Stimulated activated CD8-positive, alpha-beta memory T cell treated with anti-CD3 and anti-CD28 coated beads, Interleukin-2, amount 100 ng/mL, for 48 hours (primary cell): ENCODE measurements around the gene CEP41.

Experiments
- DNase-seq, 2 donors: peaks; one replicate each; pipeline ENCODE4 v3.0.0-alpha.2; 2020; ENCODE audit warnings: low read depth in 2 of 2

The CEP41 gene

DNA sequence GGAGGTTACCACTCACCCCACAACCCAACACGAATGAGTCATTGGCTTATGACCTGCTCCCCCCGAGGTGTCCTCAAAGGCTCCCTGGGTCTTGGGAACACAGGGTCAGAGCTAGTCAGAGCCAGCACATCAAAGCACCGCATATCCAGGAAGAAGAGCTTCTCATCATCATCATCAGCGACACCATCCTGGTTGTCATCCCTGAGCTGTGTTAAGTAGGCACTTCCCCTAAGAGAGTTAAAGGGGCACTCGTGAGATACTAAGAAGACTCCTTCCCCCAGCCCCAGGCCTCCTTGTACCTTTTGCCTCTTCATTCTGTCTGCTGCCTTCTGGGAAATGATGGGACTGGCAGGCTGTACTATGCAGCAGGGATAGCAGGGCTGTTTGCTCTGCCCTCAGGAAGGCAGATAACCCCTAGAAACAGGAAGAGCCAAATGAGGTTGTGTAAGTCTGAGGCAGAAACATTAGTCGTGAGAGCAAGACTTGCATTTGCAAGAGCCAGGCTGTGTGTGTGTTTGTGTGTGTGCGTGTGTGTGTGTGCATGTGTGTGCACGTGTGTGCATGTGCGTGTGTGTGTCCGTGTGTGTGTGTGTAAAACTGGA, 71.6 kb downstream of the CEP41 start:
- no peak for DNase-seq

DNA sequence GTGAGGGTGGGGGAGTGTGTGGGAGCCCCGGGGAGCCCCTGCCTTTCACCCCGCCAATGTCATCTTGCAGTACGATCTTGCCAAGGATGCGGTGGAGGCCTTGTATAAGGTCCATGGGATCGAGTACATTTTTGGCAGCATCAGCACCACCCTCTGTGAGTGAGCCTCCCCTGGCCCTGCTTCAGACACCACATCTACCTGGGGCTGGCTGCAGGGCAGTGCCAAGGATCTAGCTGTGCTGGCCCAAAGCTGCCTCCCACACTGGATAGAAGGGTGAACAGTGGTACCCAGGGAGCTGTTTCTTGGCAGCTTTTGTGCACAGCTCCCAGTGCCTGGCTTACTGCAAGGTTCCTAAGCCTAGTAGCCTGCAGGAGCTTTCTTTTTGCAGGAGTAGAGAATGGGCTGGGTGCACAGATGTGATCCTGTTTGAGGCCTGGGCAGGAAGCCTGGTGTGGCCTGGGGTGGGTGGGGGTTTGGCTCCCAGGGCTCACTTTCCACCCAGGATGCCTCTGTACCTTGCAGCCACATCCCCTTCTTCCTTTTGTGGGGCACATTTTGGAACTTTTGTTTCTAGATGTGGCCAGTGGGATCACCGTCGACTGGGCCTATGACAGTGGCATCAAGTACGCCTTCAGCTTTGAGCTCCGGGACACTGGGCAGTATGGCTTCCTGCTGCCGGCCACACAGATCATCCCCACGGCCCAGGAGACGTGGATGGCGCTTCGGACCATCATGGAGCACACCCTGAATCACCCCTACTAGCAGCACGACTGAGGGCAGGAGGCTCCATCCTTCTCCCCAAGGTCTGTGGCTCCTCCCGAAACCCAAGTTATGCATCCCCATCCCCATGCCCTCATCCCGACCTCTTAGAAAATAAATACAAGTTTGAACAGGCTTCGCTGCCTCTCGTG, 72.7 kb downstream of the CEP41 start:
- DNase-seq, result no peak

DNA sequence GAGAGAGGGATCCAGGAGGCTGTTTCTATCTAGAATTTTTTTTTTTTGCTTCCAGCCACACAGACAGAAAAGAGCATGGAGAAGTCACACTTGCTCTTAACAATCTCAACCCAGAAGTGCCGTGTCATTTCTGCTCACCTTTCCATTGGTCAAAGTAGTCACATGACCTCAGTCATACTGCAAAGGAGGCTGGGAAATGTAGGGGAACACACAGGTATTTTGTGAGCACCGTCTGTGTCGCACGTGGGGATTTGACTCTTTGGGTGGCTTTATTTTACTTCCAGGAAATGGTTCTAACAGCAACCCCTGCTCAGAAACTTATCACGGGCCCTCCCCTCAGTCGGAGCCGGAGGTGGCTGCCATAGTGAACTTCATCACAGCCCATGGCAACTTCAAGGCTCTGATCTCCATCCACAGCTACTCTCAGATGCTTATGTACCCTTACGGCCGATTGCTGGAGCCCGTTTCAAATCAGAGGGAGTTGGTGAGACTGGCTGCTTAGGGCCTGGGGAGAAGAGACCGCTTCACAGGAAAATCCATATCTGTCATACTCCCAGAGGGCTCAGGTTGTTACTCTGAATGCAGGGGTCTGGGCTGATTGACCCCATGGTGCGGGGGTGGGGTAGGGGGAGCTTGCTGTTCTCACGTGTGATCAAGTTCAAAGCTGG, 73.6 kb downstream of the CEP41 start:
- no peak for DNase-seq

DNA sequence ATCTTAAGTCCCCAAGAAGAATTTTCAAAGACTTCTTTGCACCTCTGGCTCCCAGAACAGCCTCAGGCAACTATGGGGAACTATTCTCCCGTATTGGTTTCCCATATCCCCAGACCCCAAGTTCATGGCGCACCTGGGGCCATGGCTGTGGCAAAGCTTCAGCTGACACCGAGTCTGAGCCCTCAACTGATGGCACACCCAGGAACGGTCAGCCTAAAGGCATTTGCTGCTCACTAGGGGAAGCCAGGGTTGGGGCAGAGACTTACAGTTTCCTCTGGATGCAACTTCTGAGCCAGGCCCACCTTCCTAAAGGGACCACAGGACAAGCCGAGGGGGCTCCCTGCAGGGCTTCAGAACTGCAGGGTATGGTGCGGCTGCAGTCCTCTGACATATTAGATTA, 74.3 kb downstream of the CEP41 start:
- DNase-seq, result no peak

DNA sequence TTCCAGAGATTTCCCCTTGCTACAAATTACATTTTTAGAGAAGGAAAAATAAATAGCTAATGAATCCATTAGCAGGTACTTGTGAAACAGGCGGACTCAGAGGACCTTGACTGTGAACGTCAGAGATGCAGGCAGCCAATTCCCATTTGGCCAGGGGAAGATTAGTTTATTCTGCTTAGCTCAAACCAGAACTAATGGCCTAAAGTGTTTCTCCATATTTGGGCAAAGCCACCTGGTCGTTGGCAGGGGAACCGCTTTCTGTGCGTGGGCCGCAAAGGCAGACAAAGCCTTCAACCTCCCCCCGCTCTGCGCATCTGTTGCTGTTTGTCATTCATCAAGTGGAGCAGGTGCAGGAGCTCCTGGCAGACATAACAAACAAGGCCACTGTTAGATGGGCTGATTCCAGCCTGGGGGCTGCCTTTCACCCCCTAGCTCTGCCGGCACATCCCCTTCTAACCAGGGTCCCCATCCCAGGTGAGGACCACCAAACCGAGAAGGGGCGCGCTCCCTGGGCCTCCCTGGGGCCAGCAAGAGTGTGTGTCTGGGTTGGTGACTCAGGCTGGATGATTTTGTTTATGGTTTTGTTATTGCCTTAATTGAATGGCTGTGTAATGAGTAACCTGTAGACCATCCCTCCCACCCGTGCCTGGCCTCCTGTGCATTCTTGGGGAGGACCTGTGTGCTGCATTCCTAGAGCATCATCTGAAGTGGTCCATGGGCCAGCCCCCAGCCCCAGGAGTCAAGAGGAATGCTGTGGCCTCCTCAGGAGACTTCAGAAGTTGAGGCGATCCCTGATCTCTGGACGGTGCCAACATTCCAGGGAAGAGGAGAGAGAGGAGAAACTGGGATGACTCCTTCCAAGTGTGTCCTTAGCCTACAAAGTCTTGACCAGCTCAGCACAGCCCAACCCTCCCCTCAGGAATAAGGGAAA, 75.0 kb downstream of the CEP41 start:
- peak in 1 of 2 donors; percentile 29 for DNase-seq

DNA sequence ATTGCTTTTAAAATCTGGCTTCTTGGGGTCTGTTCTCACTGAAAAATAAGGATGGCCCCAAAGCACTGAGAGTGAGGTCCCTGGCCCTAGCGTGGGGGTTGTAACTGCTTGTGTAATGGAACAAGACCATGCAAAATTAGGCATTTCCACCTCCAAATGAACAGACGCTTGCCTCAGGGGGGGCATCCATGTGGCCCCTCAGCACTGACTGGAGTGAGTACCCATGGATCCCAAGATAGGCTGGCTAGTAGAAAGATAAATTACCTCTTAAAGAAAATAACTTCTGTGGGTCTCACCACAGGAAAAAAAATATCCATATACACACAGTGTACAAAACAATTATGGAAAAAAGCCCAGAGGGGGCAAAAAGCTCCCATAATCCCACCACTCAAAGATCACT, 75.7 kb downstream of the CEP41 start:
- DNase-seq, result no peak

DNA sequence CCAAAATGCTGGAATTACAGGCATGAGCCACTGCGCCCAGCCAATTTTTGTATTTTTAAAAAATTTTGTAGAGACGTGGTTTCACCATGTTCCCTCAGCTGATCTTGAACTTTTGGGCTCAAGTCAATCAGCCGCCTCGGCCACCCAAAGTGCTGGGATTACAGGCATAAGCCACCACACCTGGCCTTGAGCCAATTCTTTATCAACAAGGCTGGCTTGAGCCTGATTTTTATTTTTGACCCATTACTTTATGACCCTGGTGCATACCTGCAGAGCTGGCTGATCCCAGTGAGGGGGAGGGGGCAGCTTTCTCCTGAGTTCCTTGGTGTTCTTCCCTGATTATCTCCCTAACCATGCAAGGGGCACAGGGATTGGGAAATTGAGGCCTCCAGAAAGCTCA, 76.4 kb downstream of the CEP41 start:
- no peak for DNase-seq

DNA sequence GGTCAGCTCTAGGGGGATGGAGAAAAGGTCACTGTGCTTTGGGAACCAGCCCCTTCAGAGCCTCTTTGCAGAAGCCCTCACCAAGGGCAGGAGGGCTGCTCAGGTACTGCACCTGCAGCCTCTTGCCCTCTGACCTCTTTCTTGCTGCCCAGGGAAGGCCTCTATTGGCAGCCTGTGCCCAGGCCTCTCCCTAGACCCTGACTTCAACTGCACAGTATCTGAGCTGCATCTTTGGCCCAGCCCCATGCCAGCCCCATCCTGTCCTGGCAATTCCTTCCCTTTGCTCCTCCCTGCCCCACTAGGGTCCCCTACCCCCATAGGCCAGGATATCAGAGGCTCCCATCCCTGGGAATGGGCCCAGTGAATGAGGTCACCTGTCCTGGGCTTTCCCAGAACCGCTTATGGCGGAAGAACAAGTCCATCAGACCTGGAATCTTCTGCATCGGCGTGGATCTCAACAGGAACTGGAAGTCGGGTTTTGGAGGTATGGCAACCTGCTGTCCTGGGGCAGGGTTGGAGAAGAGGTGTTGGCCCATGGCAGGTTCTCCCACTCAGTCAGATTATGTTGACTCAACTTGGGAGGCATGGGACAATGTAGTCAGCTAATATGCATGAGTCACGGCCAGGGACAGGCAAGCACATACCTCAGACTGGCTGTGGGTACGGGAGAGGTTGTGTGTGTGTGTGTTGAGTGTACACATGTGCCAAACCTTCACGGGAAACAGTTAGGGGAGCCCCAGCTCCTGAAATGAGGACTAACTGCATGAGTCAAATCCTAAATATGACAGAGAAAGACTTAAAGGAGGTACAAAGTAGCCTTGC, 77.6 kb downstream of the CEP41 start:
- peak; percentile 34 to 54 for DNase-seq

DNA sequence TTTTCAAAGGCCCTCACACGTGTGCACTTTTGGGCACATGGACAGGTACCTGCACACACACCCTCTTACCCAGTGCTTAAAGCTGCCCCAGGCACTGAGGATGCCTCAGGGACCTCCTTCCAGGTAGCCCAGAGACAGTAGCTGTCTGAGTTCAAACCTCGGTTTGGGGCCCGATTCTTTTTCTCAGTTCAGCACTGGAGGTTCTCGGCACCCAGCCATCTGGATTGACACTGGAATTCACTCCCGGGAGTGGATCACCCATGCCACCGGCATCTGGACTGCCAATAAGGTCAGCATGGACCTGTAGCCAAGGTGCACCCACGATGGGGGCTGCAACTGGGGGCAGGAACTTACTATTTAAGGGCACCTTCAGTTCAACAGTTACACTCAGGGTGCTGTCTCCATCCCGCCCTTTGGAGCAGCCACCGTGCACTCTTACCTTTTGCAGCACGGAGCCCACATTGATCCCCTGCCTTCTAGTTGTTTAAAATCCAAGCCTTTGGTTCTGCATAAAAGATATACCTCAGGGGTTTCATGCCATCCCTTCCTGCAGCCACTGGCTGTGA, 78.5 kb downstream of the CEP41 start:
- DNase-seq, result no peak

DNA sequence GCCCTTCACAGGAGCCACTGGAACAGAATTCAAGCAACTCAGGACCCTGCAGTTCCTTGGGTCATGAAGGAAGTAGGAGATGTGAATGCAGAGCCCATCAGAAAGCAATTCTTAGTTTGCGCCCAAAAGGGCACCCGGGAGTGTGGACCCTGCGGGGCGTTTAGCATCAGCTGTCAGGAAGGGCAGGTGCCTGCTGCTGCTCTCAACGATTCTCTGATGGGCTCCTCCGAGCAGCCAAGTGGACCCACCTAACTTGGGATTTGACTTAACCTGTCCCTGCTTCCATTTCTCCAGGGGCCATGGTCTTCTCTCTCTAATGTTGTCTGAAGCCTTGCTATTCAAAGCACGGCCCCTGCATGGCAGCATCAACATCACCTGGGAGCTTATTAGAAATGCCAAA, 79.1 kb downstream of the CEP41 start:
- DNase-seq, result no peak

DNA sequence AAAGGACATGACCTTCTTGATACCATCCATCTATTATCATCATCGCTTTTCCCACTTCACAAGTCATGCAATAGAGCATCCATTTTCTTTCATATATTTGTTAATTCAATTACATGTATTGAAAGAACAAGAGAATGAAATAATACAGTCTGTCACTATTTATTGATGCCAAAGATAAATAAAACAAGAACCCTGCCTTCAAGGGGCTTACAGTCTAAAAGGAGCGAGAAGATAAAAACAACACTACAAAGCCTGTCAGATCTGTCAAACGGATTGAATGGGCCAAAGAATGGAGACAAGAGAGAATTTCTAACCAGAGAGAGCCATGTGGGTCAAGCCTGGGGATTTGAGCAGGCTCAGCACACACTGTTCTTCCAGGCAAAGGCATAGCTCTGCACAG, 80.3 kb downstream of the CEP41 start:
- no peak for DNase-seq

DNA sequence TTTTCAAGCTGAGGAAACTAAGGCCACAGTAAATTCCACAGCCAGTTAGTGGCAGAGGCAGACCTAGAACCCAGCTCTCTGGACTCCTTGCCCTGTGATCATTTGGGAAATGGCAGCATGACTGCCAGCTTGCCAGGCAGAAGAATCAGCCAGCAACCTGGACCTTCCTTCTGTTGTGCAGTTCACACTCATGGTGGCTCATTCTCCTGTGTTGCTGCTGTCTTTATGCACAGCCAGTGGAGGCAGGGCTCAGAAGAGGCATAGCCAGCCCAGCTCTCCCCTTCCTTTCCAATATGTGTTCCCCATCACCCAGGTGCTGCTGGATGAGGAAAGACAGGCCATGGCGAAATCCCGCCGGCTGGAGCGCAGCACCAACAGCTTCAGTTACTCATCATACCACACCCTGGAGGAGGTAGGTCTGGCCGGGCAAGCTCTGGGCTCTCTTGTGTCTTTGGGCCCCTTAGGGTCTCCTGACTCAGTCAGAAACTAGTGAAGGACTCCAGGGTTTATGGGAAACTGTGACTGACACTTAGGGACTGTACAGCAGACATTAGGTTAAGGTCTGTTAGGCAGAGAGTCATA, 81.4 kb downstream of the CEP41 start:
- DNase-seq, result no peak

DNA sequence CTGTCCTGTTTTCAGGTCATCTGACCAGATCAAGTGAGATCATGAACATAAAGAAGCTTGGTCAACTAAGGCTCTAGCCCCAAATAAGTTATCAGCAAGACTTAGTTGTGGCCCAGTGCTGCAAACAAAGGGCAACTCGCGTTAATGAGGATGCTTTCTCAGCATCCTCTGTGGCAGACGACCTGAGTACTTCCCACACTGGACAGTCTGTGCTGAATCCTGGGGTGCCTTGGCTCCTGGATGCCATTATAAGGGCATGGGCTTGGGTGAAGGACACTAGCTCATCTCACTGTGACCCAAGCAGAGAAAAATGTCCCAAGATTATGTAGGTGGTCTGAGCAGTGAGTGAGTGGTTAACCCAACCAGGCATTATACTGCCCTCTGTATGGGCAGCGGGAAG, 82.3 kb downstream of the CEP41 start:
- DNase-seq, result no peak

DNA sequence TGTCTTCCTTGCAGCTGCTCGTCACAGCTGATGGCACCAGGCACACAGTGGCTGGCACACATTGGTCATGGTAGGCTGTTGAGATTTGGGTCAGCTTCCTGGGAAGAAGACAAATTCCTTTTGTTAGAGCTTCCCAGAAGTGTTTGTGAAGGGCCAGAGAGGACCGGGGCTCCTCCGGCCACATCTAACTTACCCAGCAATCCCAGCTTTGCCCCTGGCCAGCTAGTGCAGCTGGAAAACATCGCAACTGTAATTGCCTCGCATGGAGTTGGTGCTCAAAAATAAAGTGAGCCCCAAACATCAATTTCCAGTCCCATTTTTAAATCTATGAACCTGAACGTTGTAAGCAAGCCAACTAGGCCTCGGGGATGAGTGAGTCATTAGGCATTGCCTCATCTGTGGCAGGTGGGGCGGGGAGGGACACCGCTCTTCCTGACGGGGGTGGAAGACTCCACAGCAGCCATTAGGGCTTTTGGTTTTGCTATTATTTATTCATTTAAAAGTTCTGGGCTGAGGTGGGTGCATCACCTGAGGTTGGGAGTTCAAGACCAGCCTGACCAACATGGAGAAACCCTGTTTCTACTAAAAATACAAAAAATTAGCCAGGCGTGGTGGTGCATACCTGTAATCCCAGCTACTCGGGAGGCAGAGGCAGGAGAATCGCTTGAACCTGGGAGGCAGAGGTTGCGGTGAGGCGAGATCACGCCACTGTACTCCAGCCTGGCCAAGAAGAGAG, 83.8 kb downstream of the CEP41 start:
- no peak for DNase-seq

DNA sequence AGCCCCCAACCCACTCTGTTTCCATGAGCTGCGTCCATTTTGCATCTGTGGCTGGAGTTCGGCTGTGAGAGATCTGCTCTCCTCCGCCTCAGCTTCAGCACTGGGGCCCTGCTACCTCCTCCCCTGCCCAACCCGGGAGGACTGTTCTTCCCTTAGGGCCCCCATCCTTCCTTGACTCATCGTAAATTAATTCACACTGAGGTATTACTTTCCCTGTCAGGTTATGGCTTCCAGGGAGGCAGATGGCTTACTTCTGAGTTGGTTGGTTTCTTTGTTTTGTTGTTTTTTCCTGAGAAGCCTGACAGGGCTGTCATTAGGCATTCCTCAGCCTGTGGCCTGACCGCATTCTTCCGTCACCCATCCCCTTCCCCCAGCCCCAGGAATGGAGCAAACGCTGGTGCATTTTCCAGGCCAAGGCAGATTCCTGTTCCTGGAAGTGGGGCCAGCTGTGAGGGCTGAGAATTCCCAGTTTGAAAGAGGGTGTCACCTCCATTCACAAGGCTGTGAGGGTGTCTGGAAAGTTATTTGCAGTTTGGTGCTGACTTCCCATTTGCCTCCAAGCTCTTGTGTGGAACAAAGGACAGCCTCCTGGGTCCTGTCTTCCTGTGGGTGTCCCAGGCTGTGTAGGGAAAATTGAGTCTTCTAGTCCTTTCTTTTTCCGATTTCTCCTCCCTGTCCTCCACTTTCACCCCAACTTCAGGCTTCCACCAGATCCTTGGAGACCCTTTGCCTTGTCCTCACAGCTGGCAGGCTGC, 84.5 kb downstream of the CEP41 start:
- DNase-seq, result no peak

DNA sequence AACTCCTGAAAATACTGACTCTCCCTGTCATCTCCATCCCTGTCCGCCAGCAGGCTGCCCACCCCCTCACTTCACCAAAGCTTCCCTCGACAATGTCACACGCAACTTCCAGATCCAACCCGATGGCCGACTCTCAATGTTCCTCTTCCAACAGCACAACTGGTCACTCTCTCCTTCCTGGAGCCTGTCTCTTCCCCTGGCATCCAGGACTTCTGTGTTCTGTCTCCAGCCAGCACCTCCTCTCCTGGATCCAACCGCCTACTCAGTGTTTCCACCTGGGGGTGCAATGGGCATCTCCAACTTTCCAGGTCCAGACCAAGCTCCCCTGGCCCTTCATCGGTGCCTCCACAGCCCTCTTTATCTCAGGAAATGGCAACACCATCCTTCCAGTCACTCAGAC, 87.6 kb downstream of the CEP41 start:
- no peak for DNase-seq

DNA sequence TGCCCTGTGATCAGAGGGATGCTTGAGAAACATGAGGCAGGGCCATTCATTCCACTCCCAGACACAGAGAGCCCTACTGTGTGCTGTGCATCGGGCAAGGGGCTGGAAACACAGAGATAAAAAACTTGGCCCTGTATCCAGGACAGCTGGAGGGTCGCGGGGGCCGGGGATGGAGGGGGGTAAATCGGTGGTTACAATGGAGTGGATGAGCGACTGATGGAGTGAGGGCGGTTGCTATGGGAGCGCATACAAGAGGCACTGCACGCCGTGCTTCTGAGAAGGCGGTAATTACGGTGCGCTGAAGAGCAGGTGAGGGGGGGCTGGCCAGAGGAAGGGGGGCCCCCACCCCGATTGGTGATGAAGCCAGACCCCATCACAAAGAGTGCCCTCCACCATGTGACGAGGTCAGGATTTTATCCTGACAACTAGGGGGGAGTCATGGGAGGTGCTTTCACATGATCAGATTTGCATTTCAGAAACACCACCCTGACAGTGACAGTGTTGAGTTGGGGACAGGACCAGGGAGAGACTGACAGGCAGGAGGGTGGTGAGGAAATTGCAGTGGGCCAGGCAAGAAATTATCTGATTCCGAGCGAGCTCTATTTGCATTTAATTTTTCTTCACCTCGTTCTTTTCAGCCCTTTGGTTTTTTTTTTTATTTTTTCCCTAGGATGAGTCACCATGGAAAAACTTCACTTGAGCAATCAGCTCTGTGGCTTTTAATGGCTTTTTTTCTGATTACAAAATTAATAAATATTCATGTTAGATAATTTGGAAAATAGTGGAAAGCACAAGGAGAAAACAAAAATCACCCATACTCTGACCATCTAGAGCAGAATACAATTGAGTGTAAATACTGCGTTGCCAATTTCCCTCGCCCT, 88.4 kb downstream of the CEP41 start:
- no peak for DNase-seq

DNA sequence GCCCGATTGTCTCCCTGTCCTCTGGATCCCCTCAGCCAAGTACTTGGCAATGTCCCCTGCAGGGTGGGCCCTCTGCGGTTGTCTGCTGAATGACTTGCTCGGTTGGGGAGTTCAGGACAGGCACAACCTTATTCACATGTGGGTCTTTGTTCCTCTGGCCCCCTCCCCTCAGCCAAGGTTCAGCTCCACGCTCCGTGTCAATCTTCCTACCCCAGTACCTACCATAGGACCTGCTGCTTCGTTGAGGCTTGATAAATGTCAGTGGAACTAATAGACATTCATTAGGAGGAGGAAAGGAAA, 89.1 kb downstream of the CEP41 start:
- no peak for DNase-seq
